T-helper 1 cell treated with Interleukin-12 subunit alpha and Interleukin-12 subunit beta and Interleukin-4 antibody, amounts not matched to agents 30 μg/mL and 1 μg/mL, for 36 hours (primary cell): Measurements from ENCODE around the gene MYH11.

ENCODE experiments used
- H3K27ac Mint-ChIP-seq: one replicate; pipeline ENCODE4 v1.8.0; 2021; ENCODE audit warnings: mild to moderate bottlenecking, mixed read lengths
- H3K27me3 Mint-ChIP-seq: one replicate; pipeline ENCODE4 v1.8.0; 2021; ENCODE audit warnings: low read depth, mixed read lengths
- H3K36me3 Mint-ChIP-seq: one replicate; pipeline ENCODE4 v1.8.0; 2021; ENCODE audit warnings: low read depth, mixed read lengths
- H3K4me1 Mint-ChIP-seq: one replicate; pipeline ENCODE4 v1.8.0; 2021; ENCODE audit warnings: low read depth, mixed read lengths
- H3K4me3 Mint-ChIP-seq: one replicate; pipeline ENCODE4 v1.8.0; 2021; ENCODE audit warnings: mild to moderate bottlenecking, moderate library complexity, mixed read lengths
- H3K9me3 Mint-ChIP-seq: one replicate; pipeline ENCODE4 v1.8.0; 2021; ENCODE audit warnings: mixed read lengths

MYH11 gene

GRCh38 chr16:15654591-15654990 lies 202.2 kb downstream of the MYH11 start:
- peaks cover 37% of the 10 kb centered on the region for H3K36me3 Mint-ChIP-seq
- H3K4me1 Mint-ChIP-seq, result peaks cover 42% of the 10 kb centered on the region
- H3K4me3 Mint-ChIP-seq, result no peak overlapping the region

GRCh38 chr16:15653227-15653626 lies 203.6 kb downstream of the MYH11 start:
- H3K4me3 Mint-ChIP-seq, result peak overlapping the region; percentile 58
- H3K9me3 Mint-ChIP-seq, result no peaks in the 10 kb centered on the region
- peaks cover 32% of the 10 kb centered on the region for H3K36me3 Mint-ChIP-seq
- H3K4me1 Mint-ChIP-seq, result peaks cover 35% of the 10 kb centered on the region
- H3K27ac Mint-ChIP-seq, result peak overlapping the region; percentile 49
- H3K27me3 Mint-ChIP-seq, result no peaks in the 10 kb centered on the region

More at GRCh38 chr16:15654591-15654990, 202.2 kb downstream of the MYH11 start:
- Mint-ChIP-seq H3K27ac (no peak overlapping the region), H3K27me3 (no peaks in the 10 kb centered on the region), H3K9me3 (no peaks in the 10 kb centered on the region)
